Upper lobe of left lung (tissue), 6 donors: ENCODE data around the gene RAB11FIP3. TPM values are rescaled to one million over a fixed set of nuclear protein-coding genes. Genes with fewer than 3 reads are reported as not detected.

Experiments used
- ATAC-seq, 2 donors: fragments of 200-7000 bp; cut with Tn5 transposase; one replicate each; pipeline ENCODE4 v1.9.1; 2022; ENCODE audit warnings: mild to moderate bottlenecking in 2 of 2, moderate library complexity in 2 of 2; ENCODE audit not compliant: low FRiP score in 2 of 2
- DNase-seq, 2 donors: peaks; one replicate each; pipeline ENCODE4 v3.0.0-alpha.2; 2019 to 2020
- H3K27ac ChIP-seq, 4 donors: fragments of 200-600 bp; sonication (generic); one replicate each; pipeline ENCODE4 v1.5.1; 2016 to 2019
- H3K27me3 ChIP-seq, 4 donors: fragments of 200-600 bp; sonication (generic); one replicate each; pipeline ENCODE4 v1.5.1; 2017 to 2019
- H3K36me3 ChIP-seq, 4 donors: fragments of 200-600 bp; sonication (generic); one replicate each; pipeline ENCODE4 v1.5.1; 2016 to 2019
- H3K4me1 ChIP-seq, 4 donors: fragments of 200-600 bp; sonication (generic); one replicate each; pipeline ENCODE4 v1.5.1; 2018 to 2019
- H3K4me3 ChIP-seq, 4 donors: fragments of 200-600 bp; sonication (generic); one replicate each; pipeline ENCODE4 v1.5.1; 2017 to 2019; ENCODE audit warnings: mild to moderate bottlenecking in 2 of 4, moderate library complexity in 1 of 4
- H3K9me3 ChIP-seq, 4 donors: fragments of 200-600 bp; sonication (generic); one replicate each; pipeline ENCODE4 v1.5.1; 2018 to 2019
- EP300 ChIP-seq, 4 donors: sonication (generic); formaldehyde crosslinking; IDR thresholded peaks; one replicate each; pipeline ENCODE4 v1.5.1; 2017; ENCODE audit warnings: antibody characterized with exemption in 4 of 4, control low read depth in 2 of 4
- POLR2A ChIP-seq, 4 donors: fragments of 450-650 bp; IDR thresholded peaks; one replicate each; pipeline ENCODE4 v1.5.1; 2016 to 2017; ENCODE audit warnings: antibody characterized with exemption in 4 of 4, mild to moderate bottlenecking in 2 of 4
- POLR2AphosphoS5 ChIP-seq, 2 donors: sonication (generic); formaldehyde crosslinking; IDR thresholded peaks; one replicate each; pipeline ENCODE4 v1.5.1; 2017; ENCODE audit warnings: antibody characterized with exemption in 2 of 2
- WGBS, 2 donors: methylation state at CpG; one replicate each; pipeline ENCODE4 v1.1.5; 2017 to 2018; 5-methylcytosine and 5-hydroxymethylcytosine counted together
- total RNA-seq, 6 donors: library from RNA; depleted of rRNA in 4 of 6; stranded (reverse); fragments of >200 nt in 4 of 6; gene quantifications; one replicate each; pipeline versions ENCODE4 v1.1.0 to v1.2.1, GENCODE V29; 2016 to 2021
- TF ChIP-seq, protein P1 (sequence below), 6 experiments: fragments of 450-650 bp in 4 of 6; fragments of 200-600 bp in 2 of 6; sonication (generic) in 2 of 6; IDR thresholded peaks; one replicate each; pipeline ENCODE4 v1.5.1; 2016 to 2019; ENCODE audit warnings: antibody characterized with exemption in 6 of 6
- donor health status: DM: no; HTN: no; CAD: no; lungs with moderate emphysema.
- donor health status: DM: no; HTN: yes; CAD: no; lungs with severe emphysema.

RAB11FIP3 gene
- total RNA-seq, 6 donors from 2014 or later: 38.9 to 95.3 (median 43.8) TPM

DNA sequence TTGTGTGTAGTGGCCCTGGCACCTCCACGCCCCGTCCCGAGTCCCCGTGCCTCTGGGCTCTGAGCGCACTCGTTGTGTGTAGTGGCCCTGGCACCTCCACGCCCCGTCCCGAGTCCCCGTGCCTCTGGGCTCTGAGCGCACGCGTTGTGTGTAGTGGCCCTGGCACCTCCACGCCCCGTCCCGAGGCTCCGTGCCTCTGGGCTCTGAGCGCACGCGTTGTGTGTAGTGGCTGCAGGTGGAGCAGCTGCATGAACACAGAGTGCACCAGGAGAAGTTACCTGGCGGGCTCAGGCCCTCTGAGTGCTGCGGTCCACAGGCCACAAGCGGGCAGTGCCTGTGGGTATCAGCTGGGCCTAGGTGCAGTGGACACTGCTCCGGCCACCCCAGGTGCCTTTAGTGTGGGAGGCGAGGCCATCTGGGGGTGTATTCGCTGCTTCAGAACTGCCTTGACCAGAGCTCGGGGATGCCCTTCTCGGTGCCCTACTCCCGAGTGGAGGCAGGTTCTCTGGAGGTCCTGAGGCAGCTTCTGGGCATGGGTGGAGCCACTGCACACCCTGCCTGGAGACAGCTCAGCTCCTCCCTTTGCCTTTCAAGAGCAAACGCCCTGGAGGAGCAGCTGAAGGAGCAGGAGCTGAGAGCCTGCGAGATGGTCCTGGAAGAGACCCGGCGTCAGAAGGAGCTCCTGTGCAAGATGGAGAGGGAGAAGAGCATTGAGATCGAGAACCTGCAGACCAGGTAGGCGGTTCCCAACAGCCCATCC lies 84.8 kb downstream of the RAB11FIP3 start:
- no peak overlapping the region for H3K4me3 ChIP-seq
- H3K4me1 ChIP-seq: no peaks in the 10 kb centered on the region
- no peak for ATAC-seq
- peak in 1 of 2 donors; percentile 73 for DNase-seq
- no peak overlapping the region for H3K27ac ChIP-seq
- no peaks in the 10 kb centered on the region for H3K9me3 ChIP-seq
- whole genome bisulfite sequencing, 2 donors: 93 to 99% methylated on average over 20 to 33 of the region's 35 CpGs
- no peak for TF ChIP-seq EP300 (IDR thresholded peaks at IDR 0.05)
- no peak for TF ChIP-seq POLR2AphosphoS5 (IDR thresholded peaks at IDR 0.05)
- TF ChIP-seq, protein P1, sequence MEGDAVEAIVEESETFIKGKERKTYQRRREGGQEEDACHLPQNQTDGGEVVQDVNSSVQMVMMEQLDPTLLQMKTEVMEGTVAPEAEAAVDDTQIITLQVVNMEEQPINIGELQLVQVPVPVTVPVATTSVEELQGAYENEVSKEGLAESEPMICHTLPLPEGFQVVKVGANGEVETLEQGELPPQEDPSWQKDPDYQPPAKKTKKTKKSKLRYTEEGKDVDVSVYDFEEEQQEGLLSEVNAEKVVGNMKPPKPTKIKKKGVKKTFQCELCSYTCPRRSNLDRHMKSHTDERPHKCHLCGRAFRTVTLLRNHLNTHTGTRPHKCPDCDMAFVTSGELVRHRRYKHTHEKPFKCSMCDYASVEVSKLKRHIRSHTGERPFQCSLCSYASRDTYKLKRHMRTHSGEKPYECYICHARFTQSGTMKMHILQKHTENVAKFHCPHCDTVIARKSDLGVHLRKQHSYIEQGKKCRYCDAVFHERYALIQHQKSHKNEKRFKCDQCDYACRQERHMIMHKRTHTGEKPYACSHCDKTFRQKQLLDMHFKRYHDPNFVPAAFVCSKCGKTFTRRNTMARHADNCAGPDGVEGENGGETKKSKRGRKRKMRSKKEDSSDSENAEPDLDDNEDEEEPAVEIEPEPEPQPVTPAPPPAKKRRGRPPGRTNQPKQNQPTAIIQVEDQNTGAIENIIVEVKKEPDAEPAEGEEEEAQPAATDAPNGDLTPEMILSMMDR (IDR thresholded peaks at IDR 0.05): no peak
- TF ChIP-seq POLR2A (IDR thresholded peaks at IDR 0.05): no peak
- peaks cover 0 to 29% (median 17%) of the 10 kb centered on the region in 4 donors for H3K36me3 ChIP-seq
- H3K27me3 ChIP-seq: no peaks in the 10 kb centered on the region

DNA sequence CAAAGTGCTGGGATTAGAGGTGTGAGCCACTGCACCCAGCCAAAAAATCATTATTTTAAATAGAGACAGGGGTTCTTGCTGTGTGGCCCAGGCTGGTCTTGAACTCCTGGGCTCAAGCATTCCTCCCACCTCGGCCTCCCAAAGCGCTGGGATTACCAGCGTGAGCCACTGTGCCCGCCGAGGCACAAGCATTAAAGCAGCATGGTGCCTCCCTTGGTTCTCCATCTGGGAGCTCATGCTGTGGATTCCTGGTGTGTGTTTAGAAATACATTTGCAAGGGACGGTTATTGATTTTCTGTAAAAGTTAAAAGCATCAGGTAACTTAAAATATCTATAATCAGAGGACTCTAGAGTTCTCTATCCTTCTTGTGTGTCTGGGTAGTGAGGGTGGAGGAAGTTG lies 87.4 kb downstream of the RAB11FIP3 start:
- TF ChIP-seq POLR2A (IDR thresholded peaks at IDR 0.05): no peak
- TF ChIP-seq EP300 (IDR thresholded peaks at IDR 0.05): no peak
- TF ChIP-seq, protein P1 (IDR thresholded peaks at IDR 0.05): no peak
- TF ChIP-seq POLR2AphosphoS5 (IDR thresholded peaks at IDR 0.05): no peak
- no peaks in the 10 kb centered on the region for H3K27me3 ChIP-seq
- no peak for DNase-seq

DNA sequence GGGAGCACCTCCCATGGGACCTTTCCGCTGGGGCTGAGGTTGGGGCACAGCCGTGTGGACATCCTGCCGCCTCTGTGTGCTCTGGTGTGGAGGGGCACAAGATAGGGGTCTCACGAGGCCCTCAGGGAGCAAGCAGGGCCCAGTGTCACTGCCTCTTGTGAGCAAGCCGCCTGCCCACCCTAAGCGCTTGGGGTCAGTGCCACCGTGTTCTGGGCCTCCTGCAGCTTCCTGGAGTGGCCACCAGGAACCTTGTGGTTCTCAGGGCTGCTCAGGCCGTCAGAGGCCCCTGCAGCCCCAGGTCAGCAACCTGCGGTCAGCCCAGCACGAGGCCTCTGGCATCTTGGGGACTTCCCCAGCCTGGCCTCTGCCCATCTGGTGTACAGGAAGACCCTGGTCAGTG lies 88.5 kb downstream of the RAB11FIP3 start:
- H3K36me3 ChIP-seq: peaks cover 2 to 34% (median 26%) of the 10 kb centered on the region in 4 donors
- no peaks in the 10 kb centered on the region for H3K9me3 ChIP-seq
- no peaks in the 10 kb centered on the region for H3K27me3 ChIP-seq
- H3K27ac ChIP-seq: no peak overlapping the region
- no peak overlapping the region for H3K4me3 ChIP-seq
- no peaks in the 10 kb centered on the region for H3K4me1 ChIP-seq
- DNase-seq (peak in 1 of 2 donors; percentile 61), ATAC-seq (peak in 1 of 2 donors; percentile 15)
- no peak for TF ChIP-seq EP300 (IDR thresholded peaks at IDR 0.05)
- TF ChIP-seq, protein P1 (IDR thresholded peaks at IDR 0.05): no peak
- no peak for TF ChIP-seq POLR2AphosphoS5 (IDR thresholded peaks at IDR 0.05)
- TF ChIP-seq POLR2A (IDR thresholded peaks at IDR 0.05): no peak
- 80 to 83% methylated on average over 2 to 10 of the region's 10 CpGs for WGBS, 2 donors

More for the DNA sequence above, 87.4 kb downstream of the RAB11FIP3 start:
- WGBS, 2 donors: 94 to 96% methylated on average over 4 to 6 of the region's 6 CpGs
- Histone ChIP-seq H3K9me3 (no peaks in the 10 kb centered on the region), H3K27ac (no peak overlapping the region), H3K4me3 (no peak overlapping the region), H3K36me3 (peaks cover 2 to 31% (median 24%) of the 10 kb centered on the region in 4 donors), H3K4me1 (no peaks in the 10 kb centered on the region)
- no peak for ATAC-seq

DNA sequence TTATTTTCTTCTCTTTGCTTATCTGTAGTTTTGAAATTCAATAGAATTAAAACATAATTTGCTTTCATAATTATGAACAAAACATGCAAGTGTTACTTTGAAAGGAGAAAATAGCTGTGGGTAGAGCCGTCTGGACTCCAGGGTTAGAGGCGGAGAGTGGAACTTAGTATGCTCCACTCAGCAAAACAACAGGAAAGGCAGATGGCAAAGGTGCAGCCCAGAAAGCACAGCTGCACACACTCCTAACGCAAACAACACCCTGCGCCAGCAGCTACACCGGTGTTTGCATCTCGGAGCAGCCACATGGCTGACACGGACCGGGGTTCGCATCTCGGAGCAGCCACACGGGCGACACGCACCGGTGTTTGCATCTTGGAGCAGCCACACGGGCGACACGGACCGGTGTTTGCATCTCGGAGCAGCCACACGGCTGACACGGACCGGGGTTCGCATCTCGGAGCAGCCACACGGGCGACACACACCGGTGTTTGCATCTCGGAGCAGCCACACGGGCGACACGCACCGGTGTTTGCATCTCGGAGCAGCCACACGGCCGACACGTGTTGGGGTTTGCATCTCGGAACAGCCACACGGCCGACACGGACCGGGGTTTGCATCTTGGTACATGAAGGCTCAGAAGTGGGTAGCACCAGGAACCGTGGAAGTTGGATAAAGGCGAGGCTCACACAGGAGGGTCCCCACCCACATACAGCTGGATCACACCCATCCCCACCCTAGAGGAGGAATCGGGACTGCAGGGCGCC lies 89.9 kb downstream of the RAB11FIP3 start:
- no peak overlapping the region for H3K27ac ChIP-seq
- peak in 1 of 2 donors; percentile 79 for DNase-seq
- peaks cover 2 to 48% (median 36%) of the 10 kb centered on the region in 4 donors for H3K36me3 ChIP-seq
- H3K4me3 ChIP-seq: no peak overlapping the region
- no peak for ATAC-seq
- TF ChIP-seq, protein P1 (IDR thresholded peaks at IDR 0.05): no peak
- H3K27me3 ChIP-seq: no peaks in the 10 kb centered on the region
- H3K4me1 ChIP-seq: no peaks in the 10 kb centered on the region
- no peaks in the 10 kb centered on the region for H3K9me3 ChIP-seq
- WGBS, 2 donors: 91 to 95% methylated on average over 17 to 45 of the region's 45 CpGs
